Activated CD4-positive, alpha-beta T cell treated with anti-CD3 and anti-CD28 coated beads, Interleukin-2, amount 50 U/mL, for 16 hours (primary cell): ENCODE data around the gene RNPEPL1.
A peak's percentile ranks its signal among the peaks of the same experiment; 100 is the strongest.

ENCODE experiments used
- DNase-seq: peaks from one replicate; pipeline ENCODE4 v3.0.0-alpha.2; 2020

Gene RNPEPL1

DNA sequence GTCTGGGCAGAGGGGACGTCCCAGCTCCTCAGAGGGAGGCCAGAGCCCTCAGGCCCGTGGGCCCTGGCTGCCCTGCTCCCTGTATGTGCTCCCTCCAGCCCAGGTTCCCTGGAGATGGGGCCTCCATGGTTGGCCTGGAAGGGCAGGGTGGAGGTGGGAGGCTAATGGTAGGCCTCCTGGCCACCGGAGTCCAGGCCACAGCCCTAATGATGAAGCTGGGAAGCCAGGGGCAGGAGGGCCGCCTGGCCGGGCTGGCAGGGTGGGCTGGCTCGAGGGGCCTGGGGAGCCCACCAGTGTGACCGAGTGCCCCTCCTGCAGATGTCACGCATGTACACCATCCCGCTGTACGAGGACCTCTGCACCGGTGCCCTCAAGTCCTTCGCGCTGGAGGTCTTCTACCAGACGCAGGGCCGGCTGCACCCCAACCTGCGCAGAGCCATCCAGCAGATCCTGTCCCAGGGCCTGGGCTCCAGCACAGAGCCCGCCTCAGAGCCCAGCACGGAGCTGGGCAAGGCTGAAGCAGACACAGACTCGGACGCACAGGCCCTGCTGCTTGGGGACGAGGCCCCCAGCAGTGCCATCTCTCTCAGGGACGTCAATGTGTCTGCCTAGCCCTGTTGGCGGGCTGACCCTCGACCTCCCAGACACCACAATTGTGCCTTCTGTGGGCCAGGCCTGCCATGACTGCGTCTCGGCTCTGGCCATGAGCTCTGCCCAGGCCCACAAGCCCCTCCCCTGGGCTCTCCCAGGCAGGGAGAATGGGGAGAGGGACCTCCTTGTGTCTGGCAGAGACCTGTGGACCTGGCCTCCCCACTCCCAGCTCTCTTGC lies 9.2 kb downstream of the RNPEPL1 start:
- DNase-seq: no peak

DNA sequence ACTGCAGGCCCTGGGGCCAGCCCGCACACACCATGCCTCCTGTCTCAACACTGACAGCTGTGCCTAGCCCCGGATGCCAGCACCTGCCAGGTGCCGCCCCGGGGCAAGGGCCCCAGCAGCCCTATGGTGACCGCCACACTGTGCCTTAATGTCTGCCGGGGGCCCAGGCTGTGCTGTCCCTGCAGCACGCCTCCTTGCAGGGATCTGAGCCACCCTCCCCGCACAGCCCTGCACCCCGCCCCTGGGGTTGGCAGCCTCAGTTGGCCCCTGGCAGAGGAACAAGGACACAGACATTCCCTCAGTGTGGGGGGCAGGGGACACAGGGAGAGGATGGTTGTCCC lies 9.8 kb downstream of the RNPEPL1 start:
- no peak for DNase-seq

DNA sequence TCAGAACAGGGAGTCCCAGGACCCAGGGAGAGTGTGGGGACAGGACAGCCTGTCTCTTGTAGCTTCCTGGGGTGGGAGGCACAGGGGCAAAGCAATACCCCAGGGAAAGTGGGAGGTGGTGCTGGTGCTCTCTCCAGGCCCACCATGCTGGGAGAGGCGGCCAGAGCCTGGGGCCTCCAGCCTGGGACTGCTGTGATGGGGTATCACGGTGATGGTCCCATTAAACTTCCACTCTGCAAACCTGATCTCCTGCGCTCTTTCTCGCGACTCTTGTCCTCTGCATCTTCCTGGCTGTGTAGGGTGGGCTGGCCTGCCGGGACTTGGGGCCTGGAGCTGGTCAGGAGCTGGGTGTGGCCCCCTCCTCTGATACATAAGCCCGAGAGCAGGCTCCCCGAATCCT lies 10.2 kb downstream of the RNPEPL1 start:
- DNase-seq: no peak

DNA sequence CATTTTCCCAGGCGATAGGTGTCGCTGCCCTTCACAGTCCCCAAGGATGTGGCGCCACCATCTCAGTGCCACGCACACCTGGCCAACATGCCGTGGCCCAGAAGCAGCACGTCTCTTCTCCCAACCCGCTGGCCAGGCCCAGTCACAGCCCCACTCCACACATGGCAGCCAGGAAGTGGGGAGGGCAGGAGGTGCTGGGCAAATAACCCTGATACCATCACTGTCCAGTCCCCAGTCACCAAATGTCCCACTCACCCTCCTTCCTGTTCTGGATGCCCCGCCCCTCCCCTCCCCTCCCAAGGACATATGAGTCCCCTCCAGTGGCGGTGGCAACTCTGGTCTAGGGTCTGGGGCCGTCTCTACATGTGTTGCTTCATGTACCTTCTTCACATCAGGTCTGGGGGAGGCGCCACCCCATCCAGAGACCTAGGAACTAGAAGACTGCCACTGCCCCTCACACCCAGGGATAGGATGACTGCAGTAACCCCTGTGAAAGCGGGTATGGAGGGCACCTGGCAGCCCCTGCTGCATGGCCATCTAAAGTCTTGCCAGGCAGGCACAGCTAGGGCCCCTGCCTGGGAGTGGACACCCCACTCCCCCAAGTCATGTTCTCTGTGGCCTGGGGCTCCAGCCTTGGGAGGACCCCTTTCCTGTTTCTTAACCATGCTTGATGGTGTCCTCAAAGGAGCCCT lies 10.9 kb downstream of the RNPEPL1 start:
- no peak for DNase-seq

DNA sequence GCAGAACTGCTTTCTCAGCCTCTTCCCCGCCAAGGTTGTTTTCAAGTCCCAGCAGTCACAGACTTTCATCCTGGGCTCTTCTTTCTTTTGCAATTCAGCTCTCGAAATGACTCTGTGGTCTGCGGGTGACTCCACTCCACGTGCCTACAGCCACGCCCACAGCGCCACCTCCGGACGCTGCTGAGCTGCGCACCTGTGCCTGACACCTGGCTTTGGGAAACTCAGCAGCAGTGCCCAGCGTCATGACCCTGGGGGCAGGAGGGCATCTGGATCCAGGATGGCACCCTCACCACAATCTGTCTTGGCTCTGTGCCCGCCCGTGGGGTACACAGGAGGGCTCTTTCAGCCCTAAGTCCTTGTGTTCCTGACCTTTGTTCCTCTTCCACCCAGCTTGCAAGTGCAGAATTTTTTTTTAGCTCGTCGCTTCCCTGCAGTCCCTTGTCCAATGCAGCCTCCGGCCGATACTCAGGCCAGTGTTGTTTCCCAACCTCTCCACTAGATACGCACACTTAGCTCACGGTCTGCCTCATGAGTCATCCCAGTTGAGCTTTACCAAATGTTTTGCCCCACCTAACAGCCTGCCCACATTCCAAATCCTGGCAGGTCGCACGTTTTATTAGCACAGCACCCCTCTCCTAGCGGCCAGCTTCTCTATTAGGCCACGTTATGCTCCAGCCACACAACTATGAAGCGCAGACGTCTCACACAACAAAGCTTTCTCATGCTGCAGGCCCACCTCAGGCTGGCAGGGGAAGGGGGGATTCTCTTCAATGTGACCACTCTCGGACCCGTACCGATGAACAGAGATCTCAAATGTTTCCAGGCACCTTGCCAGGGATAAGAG lies 11.7 kb downstream of the RNPEPL1 start:
- DNase-seq: peak; percentile 89

DNA sequence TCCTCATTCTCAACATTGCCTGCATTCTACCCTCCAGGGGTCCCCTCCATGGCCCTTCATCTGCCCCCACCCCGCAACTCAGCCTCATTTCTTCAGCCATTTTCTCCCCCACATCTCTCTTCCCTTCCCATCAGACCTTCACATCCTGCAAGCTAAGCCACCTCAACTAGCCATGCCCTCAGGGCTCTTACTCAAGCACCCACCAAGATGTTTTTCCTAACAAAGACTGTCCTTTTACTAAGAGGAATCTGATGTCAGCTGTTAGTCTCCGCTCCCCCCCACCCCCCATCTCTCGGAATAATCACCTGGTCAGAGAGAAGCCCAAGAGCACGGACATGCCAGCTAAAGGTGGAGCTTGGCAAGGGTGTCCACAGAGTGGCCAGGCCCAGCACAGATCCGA lies 13.5 kb downstream of the RNPEPL1 start:
- DNase-seq: no peak

DNA sequence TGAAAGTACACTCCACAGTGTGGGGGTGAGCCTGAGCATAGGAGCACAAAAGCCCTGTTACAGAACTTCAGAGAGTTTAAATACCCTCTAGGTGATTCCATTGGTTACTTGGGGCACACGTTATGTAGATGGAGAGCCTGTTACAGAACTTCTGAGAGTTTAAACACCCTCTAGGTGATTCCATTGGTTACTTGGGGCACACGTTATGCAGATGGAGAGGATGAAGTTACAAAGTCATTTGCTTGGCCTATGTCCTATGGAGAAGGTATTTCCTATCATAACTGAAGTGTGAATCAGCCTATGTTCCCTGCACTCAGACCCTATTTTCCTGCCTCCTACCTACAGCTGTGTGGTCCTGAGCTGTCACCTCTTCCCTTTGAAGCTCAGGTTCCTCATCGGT lies 14.5 kb downstream of the RNPEPL1 start:
- DNase-seq: no peak

DNA sequence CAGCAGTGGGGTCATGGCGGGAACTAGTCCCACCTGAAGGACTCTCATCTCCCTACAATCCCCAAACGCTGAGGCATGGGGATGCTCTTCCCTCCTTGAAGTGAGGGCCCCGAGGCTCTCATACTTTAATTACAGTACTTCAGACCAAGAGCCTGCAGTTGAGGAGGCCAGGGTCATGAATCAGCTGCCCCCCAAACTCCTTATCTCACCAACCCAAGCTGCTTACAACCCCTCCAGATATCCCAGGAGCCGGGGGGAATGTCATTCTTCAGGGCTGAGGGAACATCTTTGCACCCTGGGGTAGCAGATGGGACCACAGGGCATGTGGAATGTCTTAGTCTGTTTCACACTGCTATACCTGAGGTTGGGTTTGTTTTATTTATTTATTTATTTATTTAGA lies 15.5 kb downstream of the RNPEPL1 start:
- no peak for DNase-seq

DNA sequence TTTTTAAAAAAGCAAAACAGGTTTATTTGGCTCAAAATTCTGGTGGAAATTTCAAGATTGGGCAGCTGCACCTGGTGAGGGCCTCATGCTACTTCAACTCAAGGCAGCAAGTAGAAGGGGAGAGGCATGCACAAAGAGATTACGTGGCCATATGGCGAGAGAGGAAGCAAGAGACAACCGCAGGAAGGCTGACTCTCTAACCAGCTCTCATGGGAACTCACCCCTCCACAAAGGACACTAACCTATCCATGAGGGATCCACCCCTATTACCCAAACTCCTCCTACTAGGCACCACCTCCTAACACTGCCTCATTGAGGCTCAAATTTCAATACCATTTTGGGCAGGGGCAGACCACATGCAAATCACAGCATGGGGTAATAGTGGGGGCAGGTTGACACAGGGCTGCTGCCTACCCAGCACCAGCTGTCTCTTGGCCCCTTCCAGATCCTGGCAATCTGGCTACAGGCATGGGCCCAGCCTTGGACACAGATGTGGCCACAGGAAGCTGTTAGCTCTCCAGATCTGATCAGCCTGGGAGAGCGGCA lies 16.3 kb downstream of the RNPEPL1 start:
- DNase-seq: peak; percentile 60

DNA sequence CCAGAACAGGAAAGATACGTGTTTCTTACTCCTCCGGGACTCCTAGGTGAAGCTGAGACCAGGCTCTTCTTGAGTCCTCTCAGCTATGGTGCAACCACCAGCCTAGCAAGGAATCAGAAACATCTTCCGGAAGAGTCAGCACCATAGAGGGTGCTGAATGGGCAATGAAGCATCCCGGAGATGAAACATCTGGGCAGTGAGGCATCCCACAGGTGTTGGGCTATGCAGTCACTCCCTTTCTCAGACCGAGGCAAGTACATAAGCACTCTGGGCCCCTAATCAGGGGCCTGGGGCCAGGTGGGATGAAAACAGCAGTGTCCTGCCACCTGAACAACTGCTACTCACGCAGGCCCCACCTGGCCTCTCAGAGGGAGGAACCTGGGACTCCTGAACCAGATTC lies 16.8 kb downstream of the RNPEPL1 start:
- DNase-seq: no peak

DNA sequence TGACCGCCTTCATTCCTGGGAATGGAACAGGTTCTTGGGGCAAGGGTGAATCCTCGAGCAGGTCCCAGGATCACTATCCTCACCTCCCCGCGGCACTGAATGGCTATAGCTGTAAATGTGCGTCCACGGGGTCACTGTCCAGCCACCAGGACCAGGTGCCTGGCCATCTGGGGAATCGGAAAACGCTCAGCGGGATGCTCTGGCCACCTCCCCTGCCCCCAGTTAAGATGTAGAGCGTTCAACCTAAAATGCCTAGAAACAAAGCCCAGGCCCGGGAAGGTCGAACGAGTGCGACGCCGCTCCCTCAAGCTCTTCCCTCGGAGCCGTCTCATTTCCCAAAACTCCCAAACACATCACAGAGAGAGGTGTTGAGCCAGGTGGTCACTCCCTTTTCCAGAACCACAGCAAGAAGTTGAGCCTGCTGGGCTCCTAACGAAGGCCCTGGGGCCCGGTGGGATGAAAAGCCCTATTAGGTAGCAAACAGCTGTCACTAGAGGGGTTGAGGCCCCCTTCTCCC lies 17.5 kb downstream of the RNPEPL1 start:
- DNase-seq: no peak

DNA sequence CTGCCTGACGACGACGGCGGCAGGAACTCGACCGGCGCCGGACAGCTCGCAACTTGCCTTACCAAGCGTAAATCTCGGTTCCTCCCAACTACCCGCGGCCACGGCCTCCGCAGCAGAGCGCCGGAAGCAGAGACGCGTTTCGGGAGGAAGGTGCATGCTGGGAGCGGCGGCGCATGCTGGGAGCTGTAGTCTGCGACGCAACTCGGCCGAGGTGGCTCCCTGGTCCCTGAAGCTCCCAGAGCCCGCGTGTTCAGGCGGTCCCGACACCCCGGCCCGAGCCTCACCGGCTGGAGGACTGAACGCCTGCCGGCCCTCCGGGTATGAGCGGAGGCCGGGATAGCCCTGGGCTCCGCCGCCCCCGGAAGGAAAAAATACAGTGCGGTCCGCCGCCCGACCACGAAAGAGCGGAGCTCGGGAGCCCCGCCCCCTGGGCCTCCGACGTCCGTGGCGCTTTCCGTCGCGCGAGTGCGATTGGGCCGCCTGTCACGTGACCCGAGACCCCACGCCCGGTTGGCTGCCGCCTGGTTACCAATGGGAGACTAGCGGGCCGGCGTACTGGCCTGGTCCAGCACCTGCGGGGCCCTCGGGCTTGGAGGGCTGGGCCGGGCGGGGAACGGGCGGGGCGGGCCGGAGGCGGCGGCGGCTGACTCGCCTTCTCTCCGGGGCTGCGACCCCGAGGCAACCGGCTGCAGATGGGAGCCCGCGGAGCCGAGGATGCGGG lies 18.1 kb downstream of the RNPEPL1 start, which contains the start of gene CAPN10:
Gene CAPN10, plus strand, starts transcription at position 537 of the 721 bp plus-strand sequence. Its CDS starts 178 bp downstream, at position 715.
- DNase-seq: peak; percentile 98

DNA sequence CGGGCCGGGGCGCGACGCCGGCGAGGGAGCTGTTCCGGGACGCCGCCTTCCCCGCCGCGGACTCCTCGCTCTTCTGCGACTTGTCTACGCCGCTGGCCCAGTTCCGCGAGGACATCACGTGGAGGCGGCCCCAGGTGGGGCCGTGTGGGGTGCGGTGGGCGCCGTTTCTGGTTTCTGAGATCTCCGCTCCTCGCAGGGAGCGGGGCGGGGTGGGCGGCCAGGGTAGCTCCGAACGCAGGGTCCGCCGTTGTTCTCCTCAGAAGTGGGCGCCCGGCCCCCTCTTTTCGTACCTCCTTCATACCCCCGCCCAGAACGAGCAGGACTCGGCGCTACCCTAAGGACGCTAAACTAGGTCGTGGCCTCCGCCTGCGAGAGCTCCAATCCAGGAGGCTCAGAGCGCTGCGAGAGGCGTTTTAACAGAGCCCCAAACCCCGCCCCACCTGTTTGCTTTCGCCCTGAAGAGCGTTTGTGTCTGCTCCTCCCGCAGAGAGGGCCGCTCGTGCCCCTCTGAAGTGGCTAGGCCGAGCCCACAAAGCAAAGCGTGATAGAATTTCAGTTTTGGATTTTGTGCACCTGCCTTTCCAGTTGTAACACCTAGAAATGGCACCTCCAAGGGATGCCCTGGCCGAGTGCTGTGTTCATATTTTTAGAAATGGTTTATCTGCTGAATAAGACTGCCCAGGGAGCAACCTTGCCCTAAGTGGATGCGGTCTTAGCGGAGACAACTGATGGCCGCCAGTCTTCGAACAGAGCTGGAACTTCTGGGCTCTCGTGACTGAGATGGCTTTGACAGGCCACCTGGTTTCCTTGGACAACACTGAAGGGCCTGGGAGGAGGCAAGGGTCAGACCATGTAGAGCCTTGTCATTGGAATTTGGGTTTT lies 18.9 kb downstream of the RNPEPL1 start:
- DNase-seq: peak; percentile 59

DNA sequence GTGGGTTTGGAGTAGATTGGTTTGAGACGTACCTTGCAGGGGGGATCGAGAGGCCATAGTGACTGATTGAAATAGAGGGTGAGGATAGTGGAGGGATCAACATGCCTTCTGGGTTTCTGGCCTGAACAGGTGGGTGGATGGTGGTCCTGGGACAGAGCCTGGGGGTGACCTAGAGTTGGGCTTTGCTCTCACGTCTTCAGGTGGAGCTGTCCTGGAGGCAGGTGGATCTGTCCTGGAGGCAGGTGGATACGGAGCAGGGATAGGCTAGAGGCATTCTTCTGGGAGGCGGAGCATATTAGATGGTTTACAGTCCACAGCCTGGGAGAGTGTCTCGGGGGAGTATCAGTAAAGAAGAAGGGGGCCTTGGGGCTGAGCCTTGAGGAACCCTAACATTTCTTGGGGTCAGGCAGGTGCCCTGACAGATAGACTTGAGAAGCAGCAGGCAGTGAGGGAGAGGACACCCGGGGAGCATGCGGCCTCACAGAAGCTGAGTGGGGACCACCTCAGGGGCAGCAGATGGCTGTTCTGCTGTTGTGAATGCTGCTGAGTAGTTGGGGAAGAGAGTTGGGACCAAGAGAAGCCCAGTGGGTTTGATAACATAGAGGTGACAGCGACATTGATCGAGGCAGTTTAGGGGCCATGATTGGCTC lies 19.8 kb downstream of the RNPEPL1 start:
- DNase-seq: no peak

DNA sequence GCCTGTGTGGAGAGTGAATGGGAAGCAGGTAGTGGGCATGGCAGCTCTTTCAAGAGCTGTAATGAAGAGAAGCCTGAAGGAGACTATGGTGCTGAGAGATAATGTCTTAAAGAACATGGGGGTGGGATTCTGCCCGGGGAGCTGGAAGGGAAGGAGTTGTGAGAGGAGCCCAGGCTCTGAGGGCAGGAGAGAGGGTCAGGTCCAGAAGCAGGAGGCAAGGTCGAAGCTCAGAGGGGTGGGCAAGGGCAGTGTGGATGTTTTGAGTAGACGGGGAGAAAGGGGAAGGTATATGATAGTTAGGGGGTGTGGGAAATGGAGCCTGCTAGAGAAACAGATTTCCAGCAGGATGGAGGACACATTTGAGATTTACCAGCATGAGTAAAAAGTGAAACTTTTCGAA lies 20.4 kb downstream of the RNPEPL1 start:
- DNase-seq: no peak

DNA sequence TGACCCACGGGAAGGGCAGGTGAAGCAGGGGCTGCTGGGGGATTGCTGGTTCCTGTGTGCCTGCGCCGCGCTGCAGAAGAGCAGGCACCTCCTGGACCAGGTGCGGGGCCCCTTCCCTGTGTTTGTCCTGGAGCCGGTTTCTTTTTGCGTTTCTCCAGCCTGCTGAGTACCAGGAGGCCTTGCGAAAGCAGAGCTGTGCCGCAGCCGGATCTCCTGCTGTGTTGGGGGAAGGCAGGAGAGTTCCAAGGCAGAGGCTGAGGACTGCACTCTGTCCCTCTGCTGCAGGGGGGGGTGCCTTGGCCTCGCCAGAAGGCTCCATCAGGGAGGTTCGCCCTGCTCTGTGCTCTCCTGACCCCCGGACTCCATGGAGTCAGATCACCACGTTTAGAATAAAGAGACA lies 21.1 kb downstream of the RNPEPL1 start:
- no peak for DNase-seq

DNA sequence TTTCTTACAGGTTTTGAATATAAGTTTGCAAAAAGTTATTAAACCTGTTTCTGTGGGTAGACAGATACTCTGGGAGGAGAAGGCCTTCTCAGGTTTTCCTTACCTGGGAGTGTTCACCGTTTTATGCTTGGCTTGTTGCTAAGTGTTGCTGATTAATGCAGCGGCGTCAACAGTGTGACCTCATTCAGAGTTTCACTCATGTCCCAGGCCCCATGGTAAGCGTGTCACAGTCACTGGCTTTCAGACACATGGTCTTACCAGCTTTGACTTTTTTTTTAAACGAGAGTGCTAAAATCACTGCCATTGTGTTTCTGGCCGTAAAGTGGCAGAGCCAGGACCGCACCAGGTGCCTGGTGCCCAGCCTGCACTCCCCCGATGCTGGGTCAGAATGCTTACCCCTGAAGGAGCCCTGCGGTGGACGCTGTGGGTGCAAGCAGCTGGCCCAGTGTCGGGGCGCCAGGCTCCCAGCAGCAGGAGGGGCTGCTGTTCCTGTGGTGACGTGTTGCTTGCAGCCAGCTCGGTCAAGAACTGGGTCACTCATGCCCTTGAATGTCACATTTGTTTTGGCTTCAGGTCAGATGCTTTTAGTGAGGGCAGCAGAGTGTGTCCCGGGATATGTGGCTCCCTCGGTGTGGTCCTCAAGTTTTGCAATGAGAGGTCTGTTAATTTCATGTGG lies 21.7 kb downstream of the RNPEPL1 start:
- DNase-seq: no peak

DNA sequence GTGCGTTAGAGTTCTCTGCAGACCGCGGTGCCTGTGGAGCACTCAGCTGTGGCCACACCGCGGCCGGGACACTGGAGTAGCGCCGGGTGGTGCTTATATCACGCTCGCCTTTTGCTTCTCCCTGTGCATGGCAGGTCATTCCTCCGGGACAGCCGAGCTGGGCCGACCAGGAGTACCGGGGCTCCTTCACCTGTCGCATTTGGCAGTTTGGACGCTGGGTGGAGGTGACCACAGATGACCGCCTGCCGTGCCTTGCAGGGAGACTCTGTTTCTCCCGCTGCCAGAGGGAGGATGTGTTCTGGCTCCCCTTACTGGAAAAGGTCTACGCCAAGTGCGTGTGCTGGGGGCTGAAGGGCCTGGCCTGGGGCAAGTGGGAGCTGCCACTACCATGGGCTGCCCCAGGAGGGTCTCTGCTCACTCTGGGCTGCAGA lies 22.4 kb downstream of the RNPEPL1 start:
- DNase-seq: no peak

DNA sequence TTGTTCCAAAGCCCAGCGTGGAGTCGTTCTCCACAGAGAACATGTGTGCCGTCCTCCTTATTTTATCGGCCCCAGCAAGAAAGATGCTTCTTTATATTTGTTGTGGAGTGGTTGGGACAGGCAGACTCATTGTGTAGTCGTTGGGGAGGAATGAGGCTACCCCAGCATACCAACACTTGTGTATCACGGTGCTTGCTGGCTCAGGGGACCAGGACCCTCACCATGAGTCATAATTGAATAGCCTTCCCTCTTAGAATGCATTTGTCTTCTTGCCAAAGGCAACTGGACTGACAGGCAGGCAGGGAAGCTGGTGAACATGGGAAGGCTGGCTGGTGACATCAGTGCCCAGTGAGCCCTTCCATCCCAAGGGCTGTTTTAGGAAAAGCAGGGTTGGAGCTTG lies 22.9 kb downstream of the RNPEPL1 start:
- no peak for DNase-seq

DNA sequence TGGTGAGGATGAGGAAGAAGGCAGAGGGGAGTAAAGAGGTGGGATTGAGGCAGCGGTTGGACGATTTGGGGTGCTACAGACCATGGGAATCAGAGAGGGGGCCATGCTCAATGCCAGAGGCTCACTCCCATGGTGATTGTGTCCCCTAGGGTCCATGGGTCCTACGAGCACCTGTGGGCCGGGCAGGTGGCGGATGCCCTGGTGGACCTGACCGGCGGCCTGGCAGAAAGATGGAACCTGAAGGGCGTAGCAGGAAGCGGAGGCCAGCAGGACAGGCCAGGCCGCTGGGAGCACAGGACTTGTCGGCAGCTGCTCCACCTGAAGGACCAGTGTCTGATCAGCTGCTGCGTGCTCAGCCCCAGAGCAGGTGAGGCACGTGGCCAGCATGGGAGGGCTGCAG lies 23.5 kb downstream of the RNPEPL1 start:
- DNase-seq: no peak
